GM18867 (cell line): ENCODE data around the gene ZNF526.
"Not testable (repeated sequence)": the region's sequence is repeated elsewhere in the genome, so short reads cannot be mapped to it uniquely, and the experiment has no call there.

Experiments used
- ATAC-seq: cut with Tn5 transposase; IDR thresholded peaks from one replicate; pipeline ENCODE4 v1.9.1; 2021; ENCODE audit warnings: mild to moderate bottlenecking, moderate library complexity; ENCODE audit not compliant: unreplicated experiment

Gene ZNF526

DNA sequence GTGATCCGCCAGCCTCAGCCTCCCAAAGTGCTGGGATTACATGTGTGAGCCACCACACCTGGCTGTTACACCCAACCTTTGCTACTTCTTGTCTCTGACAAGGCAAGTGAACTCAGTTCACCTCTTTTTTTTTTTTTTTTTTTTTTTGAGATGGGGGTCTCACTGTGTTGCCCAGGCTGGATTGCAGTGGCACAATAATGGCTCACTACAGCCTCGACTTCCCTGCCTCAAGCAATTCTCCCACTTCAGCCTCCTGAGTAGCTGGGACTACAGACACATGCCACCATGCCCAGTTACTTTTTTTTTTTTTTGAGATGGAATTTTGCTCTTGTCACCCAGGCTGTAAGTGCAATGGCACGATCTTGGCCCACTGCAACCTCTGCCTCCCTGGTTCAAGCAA is 37.7 kb downstream of the ZNF526 start:
- ATAC-seq = not testable (repeated sequence)

DNA sequence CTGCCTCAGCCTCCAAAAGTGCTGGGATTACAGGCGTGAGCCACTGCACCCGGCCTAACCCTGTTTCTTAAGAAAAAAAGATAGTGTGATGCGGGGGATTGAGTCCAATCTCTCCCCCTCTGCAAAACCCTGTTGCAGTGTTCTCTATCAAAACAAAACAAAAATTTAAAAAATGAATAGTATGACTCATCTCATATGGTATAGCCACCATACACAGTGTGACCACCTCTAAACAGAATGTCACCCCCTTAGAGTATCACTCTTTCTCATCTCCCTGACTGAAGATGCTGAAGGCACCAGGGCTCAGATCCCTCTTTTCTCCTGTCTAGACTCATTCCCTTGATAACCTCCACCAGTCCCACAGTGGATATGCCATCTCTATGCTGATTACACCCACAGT is 41.7 kb downstream of the ZNF526 start:
- no peak for ATAC-seq

- ATAC-seq = not testable (repeated sequence)
Observed at GRCh38 chr19:42266105-42266504, 46.0 kb downstream of the ZNF526 start.

- ATAC-seq = not testable (repeated sequence)
Observed at GRCh38 chr19:42266928-42267603, 47.0 kb downstream of the ZNF526 start.

- no peak for ATAC-seq
Observed at GRCh38 chr19:42267644-42268141, 47.6 kb downstream of the ZNF526 start.

DNA sequence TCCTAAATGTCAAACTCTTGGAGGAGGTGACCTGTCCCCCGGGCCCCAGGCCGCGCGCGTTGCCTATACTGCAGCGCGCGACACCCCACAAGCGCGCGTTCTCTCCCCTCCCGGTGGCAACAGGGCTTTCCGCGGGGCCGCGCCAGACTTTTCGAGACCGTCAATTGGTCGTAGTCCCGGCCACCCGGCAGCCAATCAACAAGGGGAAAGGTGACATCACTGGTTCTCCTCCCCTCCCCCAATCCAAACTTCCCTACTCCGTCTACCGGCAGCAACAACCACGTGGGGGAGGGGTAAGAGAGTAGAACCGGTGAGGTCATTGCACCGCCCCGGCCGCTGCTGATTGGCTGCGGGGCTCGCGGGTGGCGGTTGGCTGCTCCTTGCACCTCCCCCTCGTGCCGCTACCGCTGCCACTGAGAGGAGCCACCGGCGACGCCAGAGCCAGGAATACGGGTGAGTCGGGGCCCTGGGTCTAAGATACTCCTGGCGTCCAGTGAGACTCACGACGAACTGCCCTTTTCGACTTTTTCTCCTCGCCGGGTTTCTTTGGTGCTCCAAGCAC is 48.1 kb downstream of the ZNF526 start:
- peak; percentile 57 for ATAC-seq

GRCh38 chr19:42268704-42269477 is 48.8 kb downstream of the ZNF526 start, which contains the start of gene CIC:
Gene CIC (plus strand): TSS chr19:42269252. CDS start chr19:42271784, 2,532 bp downstream.
- peak; percentile 78 for ATAC-seq

GRCh38 chr19:42269478-42270345 is 49.6 kb downstream of the ZNF526 start:
- ATAC-seq = no peak

DNA sequence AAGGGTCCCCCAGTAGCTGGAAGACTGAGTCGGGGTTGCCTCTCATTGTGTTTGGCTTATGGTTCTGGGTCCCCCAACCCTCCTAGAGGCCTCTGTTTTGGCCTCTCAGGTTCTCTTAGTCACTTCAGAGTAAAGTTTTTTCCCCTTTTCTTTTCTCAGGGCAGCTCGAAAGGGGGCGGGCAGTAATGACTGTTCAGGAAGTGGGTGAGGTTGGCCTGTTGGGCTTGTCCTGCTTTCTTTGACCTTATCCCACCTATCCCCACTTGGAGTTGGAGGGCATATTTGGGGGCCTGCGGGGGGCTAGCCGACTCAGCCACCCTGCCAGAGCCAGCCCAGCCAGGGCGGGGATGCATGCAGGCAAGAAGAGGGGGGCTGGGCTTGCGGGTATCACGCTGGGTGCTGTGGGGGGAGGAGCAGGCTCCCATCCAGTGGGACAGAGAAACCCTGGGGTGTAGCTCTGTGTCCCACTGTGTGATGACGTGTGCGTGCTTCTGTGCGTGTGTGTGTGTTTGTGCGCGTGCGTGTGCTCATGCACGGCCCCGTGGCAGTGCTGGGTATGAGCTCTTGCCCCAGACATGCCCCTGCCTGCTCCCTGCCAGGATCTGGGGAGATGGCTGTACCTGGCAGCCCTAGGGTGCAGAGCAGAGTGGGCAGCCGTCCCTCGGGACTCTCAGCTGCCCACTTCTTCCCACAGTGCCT is 50.4 kb downstream of the ZNF526 start:
- ATAC-seq = no peak

DNA sequence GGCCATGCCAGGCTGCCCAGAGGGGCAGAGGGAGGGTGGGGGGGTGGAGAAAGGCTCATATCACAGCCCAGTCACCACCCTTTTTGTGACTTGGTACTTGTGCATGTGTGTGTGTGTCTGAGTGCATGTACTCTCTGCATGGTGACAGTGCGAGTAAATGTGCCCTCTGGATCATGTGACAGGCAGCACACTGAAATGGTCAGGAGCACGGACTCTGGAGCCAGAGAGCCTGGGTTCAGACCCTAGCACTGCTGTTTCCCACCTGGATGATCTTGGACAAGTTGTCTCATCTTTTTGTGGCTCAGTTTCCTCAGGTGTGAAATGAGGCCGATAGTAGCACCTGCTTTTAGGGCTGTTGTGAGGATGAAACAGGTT is 50.9 kb downstream of the ZNF526 start:
- ATAC-seq = no peak

DNA sequence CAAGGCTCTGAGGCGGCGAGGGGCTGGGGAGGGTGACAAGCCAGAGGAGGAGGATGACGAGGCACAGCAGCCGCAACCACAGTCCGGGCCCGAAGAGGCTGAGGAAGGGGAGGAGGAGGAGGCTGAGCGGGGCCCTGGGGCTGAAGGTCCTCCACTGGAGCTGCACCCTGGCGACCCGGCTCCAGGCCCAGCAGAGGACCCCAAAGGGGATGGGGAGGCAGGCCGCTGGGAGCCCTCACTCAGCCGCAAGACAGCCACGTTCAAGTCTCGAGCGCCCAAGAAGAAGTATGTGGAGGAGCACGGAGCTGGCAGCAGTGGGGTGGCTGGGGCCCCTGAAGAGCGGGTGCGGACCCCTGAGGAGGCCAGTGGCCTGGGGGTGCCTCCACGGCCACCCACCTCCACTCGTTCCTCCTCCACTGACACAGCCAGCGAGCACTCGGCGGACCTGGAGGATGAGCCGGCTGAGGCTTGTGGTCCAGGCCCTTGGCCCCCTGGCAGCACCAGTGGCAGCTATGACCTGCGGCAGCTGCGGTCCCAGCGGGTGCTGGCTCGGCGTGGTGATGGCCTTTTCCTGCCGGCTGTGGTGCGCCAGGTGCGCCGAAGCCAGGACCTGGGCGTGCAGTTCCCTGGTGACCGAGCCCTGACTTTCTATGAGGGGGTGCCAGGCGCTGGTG is 51.9 kb downstream of the ZNF526 start:
- ATAC-seq = no peak

- no peak for ATAC-seq
Observed at GRCh38 chr19:42272535-42272897, 52.4 kb downstream of the ZNF526 start.

GRCh38 chr19:42272989-42273406 is 52.9 kb downstream of the ZNF526 start:
- ATAC-seq = no peak

DNA sequence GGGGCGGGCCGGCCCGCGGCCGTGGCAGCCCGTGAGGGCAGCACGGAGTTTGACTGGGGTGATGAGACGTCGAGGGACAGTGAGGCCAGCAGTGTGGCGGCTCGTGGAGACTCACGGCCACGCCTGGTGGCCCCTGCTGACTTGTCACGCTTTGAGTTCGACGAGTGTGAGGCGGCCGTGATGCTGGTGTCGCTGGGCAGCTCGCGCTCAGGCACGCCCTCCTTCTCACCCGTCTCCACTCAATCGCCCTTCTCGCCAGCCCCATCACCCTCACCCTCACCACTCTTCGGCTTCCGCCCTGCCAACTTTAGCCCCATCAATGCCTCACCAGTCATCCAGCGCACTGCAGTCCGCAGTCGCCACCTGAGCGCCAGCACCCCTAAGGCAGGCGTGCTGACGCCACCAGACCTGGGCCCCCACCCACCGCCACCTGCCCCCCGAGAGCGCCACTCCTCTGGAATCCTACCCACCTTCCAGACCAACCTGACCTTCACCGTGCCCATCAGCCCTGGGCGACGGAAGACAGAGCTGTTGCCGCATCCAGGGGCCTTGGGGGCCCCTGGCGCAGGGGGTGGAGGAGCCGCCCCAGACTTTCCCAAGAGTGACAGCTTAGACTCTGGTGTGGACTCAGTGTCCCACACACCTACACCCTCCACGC is 53.4 kb downstream of the ZNF526 start:
- no peak for ATAC-seq

DNA sequence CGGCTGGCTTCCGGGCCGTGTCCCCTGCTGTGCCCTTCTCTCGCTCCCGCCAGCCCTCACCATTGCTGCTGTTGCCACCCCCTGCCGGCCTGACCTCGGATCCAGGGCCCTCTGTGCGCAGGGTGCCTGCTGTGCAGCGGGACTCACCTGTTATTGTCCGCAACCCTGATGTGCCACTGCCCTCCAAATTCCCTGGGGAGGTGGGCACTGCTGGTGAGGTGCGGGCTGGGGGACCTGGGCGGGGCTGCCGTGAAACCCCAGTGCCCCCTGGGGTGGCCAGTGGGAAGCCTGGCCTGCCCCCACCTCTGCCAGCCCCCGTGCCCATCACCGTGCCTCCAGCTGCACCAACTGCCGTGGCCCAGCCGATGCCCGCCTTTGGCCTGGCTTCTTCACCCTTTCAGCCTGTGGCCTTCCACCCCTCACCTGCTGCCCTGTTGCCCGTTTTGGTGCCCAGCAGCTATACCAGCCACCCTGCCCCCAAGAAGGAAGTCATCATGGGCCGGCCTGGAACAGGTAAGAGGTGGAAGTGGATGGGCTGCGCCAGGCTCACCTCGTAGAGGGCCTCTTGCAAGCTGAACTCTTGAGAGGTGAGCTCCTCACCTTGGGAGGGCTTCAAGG is 54.1 kb downstream of the ZNF526 start:
- no peak for ATAC-seq

DNA sequence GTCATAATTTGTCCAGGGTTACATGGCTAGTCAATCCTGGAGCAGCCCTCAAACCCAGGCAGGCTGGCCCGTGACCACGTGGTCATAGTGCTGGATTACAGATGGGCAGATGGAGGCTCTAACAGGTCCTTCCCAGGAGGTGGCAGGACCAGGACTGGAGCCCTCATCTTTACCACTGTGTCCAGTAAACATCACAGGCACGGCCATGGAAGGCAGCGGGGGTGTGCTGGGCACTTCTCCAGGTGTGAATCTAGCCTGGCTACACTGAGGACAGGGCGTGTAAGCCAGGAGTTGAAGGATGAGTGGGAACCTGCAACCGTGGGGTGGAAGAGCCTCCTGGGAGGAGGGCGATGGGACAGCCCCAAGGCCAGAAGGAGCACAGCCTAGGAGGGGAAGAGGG is 55.0 kb downstream of the ZNF526 start:
- ATAC-seq = no peak

DNA sequence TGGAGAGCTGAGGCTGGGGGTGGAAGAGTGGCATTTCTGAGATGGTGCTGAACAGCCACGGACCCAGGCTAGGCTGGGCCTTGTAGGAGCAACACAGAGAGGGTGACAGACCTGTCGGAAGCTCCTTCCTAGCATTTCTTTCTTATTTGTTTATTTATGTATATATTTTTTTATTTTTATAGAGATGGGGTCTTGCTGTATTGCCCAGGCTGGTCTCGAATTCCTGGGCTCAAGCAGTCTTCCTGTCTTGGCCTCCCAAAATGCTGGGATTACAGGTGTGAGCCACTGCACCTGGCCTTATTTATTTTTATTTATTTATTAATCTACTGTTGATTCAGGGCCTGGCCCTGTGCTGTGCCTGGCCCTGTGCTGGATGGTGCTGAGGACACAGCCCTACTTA is 55.4 kb downstream of the ZNF526 start:
- no peak for ATAC-seq

GRCh38 chr19:42276284-42276683 is 56.2 kb downstream of the ZNF526 start:
- no peak for ATAC-seq

- no peak for ATAC-seq
Observed at GRCh38 chr19:42276821-42277220, 56.7 kb downstream of the ZNF526 start.
